ENCODE results near the gene CDH22.

The CDH22 gene

DNA sequence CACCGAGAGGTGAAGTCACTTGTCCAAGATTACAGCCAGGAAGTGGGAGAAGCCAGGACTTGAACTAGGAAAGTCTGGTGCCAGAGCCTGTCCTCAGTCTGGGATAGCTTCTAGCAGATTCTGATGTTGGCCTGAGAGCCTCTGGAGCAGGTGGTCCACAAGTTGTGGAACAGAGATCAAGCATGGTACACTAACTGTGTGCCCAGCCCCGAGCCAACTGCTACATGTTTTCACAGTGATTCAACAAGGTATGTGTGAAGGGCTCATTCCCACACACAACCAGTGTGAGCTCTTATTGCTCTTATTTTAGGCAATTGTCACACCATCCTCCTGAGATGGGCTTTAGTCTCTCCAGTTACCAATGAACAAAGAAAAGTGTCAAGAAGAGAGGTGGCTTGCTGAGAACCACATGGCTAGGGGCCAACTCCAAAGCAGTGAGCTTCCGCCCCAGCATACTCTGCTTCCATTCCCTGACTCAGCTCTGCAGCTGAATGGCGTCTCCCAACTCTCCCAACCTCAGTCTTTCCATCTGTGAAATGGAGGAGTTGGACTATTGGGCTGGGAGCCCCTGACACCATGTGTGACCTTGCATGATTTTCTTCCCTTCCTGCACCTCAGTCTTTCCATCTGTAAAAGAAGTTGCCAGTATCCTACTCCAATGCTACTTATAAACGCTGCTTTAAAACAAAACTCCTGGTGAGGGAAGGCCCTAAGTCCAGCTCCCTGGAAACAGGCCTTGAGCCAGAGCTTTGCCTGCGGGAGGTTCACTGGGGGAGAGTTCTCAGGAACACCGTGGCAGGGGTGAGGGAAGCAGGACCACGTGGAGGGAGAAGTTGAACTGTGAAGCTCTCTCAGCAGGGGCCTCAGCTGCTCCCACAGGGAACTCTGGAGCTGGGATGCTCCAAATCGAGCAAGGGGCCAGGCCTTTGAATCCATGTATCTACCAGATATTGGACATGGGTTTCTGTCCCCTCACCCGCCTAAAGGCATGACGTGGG lies 40.9 kb downstream of the CDH22 start:
- FAIRE-seq (no peak), DNase-seq (ENCODE audit: insufficient read length, low spot score) (no peak)
- TF ChIP-seq, protein P1, sequence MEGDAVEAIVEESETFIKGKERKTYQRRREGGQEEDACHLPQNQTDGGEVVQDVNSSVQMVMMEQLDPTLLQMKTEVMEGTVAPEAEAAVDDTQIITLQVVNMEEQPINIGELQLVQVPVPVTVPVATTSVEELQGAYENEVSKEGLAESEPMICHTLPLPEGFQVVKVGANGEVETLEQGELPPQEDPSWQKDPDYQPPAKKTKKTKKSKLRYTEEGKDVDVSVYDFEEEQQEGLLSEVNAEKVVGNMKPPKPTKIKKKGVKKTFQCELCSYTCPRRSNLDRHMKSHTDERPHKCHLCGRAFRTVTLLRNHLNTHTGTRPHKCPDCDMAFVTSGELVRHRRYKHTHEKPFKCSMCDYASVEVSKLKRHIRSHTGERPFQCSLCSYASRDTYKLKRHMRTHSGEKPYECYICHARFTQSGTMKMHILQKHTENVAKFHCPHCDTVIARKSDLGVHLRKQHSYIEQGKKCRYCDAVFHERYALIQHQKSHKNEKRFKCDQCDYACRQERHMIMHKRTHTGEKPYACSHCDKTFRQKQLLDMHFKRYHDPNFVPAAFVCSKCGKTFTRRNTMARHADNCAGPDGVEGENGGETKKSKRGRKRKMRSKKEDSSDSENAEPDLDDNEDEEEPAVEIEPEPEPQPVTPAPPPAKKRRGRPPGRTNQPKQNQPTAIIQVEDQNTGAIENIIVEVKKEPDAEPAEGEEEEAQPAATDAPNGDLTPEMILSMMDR (IDR thresholded peaks at IDR 0.05; ENCODE audit: insufficient read depth, missing control alignments), result no peak

DNA sequence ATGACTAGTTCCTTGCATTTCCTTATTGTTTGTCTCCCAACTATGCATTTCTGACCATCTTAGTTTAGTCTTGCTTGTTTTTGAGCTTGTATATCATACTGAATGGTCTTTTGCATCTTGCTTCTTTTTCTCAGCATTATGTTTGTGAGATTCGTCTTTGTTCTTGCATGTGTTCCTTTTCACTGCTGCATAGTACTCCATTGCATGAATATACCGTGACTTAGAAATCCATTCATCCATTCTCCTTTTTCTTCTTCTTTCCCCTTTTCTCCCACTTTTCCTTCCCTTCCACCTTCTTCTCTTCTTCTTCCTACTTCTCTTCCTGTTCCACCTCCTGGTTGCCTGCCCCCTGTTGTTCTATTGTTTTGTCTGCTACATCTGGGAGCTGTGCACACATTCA lies 42.8 kb downstream of the CDH22 start:
- no peak for DNase-seq (ENCODE audit: insufficient read length, low spot score)
- TF ChIP-seq, protein P1 (IDR thresholded peaks at IDR 0.05; ENCODE audit: insufficient read depth, missing control alignments), result no peak
- no peak for FAIRE-seq

DNA sequence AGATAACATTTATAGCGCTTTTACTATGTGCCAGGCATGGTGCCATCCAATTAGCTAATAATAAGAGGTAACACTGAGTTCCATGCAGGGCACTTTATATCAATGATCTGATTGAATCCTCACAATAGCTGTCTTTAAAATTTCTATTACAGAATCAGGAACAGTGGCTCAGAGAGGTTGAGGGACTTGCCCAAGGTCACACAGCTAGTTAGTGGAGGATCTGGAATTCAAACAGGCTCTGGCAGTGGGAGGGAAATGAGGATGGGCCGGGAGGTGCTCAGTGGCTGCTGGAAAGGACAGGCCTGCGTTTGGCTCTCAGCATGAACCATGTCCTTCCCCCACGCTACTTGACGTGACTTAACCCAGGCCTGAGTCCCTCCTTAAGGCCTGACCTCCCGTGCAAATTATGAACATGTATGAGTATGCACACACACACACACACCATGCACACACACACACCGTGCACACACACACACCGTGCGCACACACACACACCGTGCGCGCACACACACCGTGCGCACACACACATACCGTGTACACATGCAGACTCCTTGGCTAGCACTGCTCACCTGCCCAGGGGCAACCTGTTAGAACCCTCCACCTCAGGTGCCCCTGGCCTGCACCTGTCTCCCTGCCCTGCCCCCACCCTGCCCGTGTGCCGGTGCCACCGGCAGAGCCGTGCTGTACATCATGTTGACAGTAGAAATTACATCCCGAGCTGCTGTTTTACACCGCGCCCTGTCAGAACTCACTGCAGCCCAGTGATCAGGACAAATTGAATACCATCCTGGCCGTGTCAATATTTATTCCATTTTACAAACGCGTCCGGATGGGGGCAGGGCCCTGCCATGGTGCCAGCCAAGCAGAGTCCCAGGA lies 43.7 kb downstream of the CDH22 start:
- no peak for FAIRE-seq

DNA sequence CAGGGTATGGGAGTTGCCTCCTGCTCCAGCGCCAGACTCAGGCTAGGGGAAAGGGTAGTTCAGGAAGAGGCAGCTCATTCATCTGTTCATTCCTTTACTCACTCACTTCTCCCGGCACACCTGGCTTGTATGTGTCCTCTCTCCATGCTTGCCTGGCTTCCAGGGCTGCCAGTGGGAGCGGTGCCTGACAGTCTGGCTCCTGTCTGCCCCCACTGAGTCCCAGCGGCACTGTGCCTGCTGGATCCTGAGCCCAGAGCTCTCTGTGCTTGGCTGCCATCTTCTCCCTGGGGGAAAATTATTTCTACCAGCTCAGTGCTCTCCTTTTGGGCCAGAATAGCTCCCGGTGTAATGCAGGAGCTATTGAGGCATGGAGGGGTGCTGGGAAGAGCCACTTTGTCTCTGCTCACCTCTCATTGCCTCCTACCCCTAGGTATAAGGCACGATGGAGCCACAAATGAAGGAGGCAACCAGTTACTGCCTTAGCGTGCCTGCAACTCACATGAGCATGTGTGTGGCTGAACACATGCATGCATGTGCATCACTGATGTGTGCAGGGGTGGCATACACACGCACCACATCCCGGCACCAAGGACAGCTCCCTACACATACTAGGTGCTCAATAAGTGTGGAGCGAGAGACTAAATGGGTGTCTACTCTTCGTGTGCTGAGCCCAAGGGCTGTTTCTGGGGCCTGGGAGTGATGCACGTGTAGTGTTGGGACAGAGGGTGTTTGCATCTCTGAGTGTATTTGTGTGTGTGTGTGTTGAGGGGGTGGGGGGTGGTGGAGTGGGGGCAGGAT lies 46.6 kb downstream of the CDH22 start:
- FAIRE-seq (no peak), DNase-seq (ENCODE audit: insufficient read length, low spot score) (no peak)
- TF ChIP-seq, protein P1 (IDR thresholded peaks at IDR 0.05; ENCODE audit: insufficient read depth, missing control alignments), result no peak

More for the DNA sequence above, 43.7 kb downstream of the CDH22 start:
- no peak for DNase-seq (ENCODE audit: insufficient read length, low spot score)
- TF ChIP-seq, protein P1 (IDR thresholded peaks at IDR 0.05; ENCODE audit: insufficient read depth, missing control alignments), result no peak

DNA sequence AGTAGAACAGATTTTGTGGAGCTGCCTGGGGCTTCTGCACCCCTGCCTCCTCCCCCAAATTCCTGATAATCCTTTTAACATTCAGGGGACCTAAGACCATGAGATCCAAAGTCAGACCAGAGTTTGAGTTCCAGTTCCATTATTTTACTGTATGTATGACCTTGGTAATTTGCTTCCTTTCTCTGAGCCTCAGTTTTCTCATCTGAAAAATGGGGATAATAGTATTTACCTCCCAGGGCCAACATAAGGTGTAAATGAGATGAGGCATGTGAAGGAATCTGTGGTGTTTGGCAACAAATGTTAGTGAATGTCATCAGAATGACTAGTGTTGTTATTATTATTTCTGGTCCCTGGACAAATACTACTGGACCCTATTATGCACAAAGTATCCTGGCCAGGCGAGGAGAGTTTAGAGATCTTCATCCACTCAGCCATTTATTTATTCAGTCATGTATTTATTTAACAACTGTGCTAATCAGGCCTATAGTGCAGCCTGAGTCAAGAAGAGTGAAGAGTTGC lies 47.3 kb downstream of the CDH22 start:
- FAIRE-seq (no peak), DNase-seq (ENCODE audit: insufficient read length, low spot score) (no peak)

DNA sequence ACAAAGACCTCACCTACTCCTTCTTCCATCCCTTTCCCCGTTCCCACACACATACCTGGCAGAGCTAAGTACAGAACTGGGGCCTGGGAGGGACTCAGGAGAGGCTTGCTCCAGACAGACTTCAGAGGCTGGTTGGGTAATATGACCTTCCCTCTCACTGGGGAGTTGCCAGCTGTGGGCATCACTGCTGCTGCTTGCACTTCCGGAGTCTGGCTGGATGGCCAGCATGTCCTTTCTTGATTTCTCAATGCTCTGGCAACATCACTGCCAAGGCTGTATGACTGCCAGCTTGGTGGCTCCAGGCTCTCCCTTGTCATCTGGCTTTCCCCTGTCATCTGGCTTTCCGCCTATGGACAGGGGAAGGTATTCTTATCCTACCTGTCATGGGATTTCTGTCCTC lies 47.8 kb downstream of the CDH22 start:
- TF ChIP-seq, protein P1 (IDR thresholded peaks at IDR 0.05; ENCODE audit: insufficient read depth, missing control alignments), result no peak
- DNase-seq (ENCODE audit: insufficient read length, low spot score), result no peak
- no peak for FAIRE-seq

More for the DNA sequence above, 47.3 kb downstream of the CDH22 start:
- TF ChIP-seq, protein P1 (IDR thresholded peaks at IDR 0.05; ENCODE audit: insufficient read depth, missing control alignments), result no peak
